ENCODE results near the gene GRIN2B.

GRCh38 chr12:14018080-14018479, 36.7 kb upstream of the GRIN2B start:
- TF ChIP-seq EZH2 (IDR thresholded peaks at IDR 0.05; ENCODE audit: borderline replicate concordance, insufficient read depth, low read depth, low read length, poor library complexity, severe bottlenecking) = no peak
- TF ChIP-seq CTCF (IDR thresholded peaks at IDR 0.05) = no peak
